HPDE6-E6E7 (cell line): ENCODE data around the gene CDH5.

Experiments
- DNase-seq: peaks from one replicate; pipeline ENCODE4 v3.0.0; 2011; ENCODE audit warnings: missing footprints; ENCODE audit errors: extremely low spot score

CDH5 gene

GRCh38 chr16:66353055-66353454, 13.4 kb upstream of the CDH5 start:
- DNase-seq: no peak

- no peak for DNase-seq
Observed at GRCh38 chr16:66354034-66354909, 12.2 kb upstream of the CDH5 start.

- DNase-seq: no peak
Observed at GRCh38 chr16:66355526-66355925, 11.0 kb upstream of the CDH5 start.

GRCh38 chr16:66357523-66357928, 9.0 kb upstream of the CDH5 start:
- DNase-seq: peak; percentile 78

- DNase-seq: no peak
Observed at GRCh38 chr16:66358231-66358630, 8.3 kb upstream of the CDH5 start.

- peak; percentile 68 for DNase-seq
Observed at GRCh38 chr16:66359012-66359411, 7.5 kb upstream of the CDH5 start.

GRCh38 chr16:66359811-66360608, 6.5 kb upstream of the CDH5 start:
- no peak for DNase-seq

GRCh38 chr16:66360624-66361324, 5.7 kb upstream of the CDH5 start:
- DNase-seq: no peak

- no peak for DNase-seq
Observed at GRCh38 chr16:66361604-66362135, 4.8 kb upstream of the CDH5 start.

GRCh38 chr16:66363211-66363777, 3.2 kb upstream of the CDH5 start:
- no peak for DNase-seq

GRCh38 chr16:66364117-66364958, 2.2 kb upstream of the CDH5 start:
- no peak for DNase-seq

- DNase-seq: no peak
Observed at GRCh38 chr16:66364959-66365306, 1.6 kb upstream of the CDH5 start.

- DNase-seq: no peak
Observed at GRCh38 chr16:66365651-66366050, 840 bp upstream of the CDH5 start.

- DNase-seq: no peak
Observed at GRCh38 chr16:66367968-66368891, 1.7 kb downstream of the CDH5 start.

- DNase-seq: no peak
Observed at GRCh38 chr16:66369055-66369592, 2.6 kb downstream of the CDH5 start.

GRCh38 chr16:66370786-66371684, 4.5 kb downstream of the CDH5 start:
- no peak for DNase-seq

- DNase-seq: no peak
Observed at GRCh38 chr16:66372078-66372897, 5.8 kb downstream of the CDH5 start.

GRCh38 chr16:66372898-66373155, 6.3 kb downstream of the CDH5 start:
- no peak for DNase-seq
